Heart right ventricle (tissue), 16 donors: ENCODE data around the gene IL1R2. TPM values are rescaled to one million over a fixed set of nuclear protein-coding genes. Genes with fewer than 3 reads are reported as not detected.

ENCODE experiments used
- ATAC-seq, 8 donors: fragments of 200-7000 bp; cut with Tn5 transposase; one replicate each; pipeline ENCODE4 v1.9.1; 2020; ENCODE audit warnings: mild to moderate bottlenecking in 8 of 8, moderate library complexity in 8 of 8, moderate number of reproducible peaks in 1 of 8
- DNase-seq, 2 donors: peaks; one replicate each; pipeline ENCODE4 v3.0.0-alpha.2; 2020
- H3K27ac ChIP-seq, 10 donors: fragments of 200-600 bp; sonication (generic) in 2 of 10; one replicate each; pipeline versions ENCODE4 v1.5.0 to v1.8.0; 2020 to 2022; ENCODE audit warnings: mild to moderate bottlenecking in 3 of 10
- H3K27me3 ChIP-seq, 7 donors: fragments of 200-600 bp; one replicate each; pipeline ENCODE4 v1.8.0; 2021 to 2022; ENCODE audit warnings: mild to moderate bottlenecking in 2 of 7
- H3K36me3 ChIP-seq, 9 donors: fragments of 200-600 bp; sonication (generic) in 1 of 9; one replicate each; pipeline versions ENCODE4 v1.5.0 to v1.8.0; 2020 to 2022; ENCODE audit warnings: mild to moderate bottlenecking in 2 of 9
- H3K4me1 ChIP-seq, 9 donors: fragments of 200-600 bp; sonication (generic) in 1 of 9; one replicate each; pipeline versions ENCODE4 v1.5.0 to v1.8.0; 2020 to 2022; ENCODE audit warnings: mild to moderate bottlenecking in 4 of 9
- H3K4me3 ChIP-seq, 10 donors: fragments of 200-600 bp; sonication (generic) in 2 of 10; one replicate each; pipeline versions ENCODE4 v1.5.0 to v1.8.0; 2020 to 2022; ENCODE audit warnings: mild to moderate bottlenecking in 7 of 10, moderate library complexity in 2 of 10
- H3K9me3 ChIP-seq, 11 donors: fragments of 200-600 bp in 10 of 11; sonication (generic) in 2 of 11; one replicate each; pipeline versions ENCODE4 v1.5.0 to v1.8.0; 2013 to 2022; ENCODE audit warnings: mild to moderate bottlenecking in 2 of 11, control low read depth in 1 of 11, moderate library complexity in 1 of 11
- WGBS, 2 donors: extraction: QIAGEN DNeasy Blood & Tissue Kit; methylation state at CpG; one replicate each; pipeline ENCODE4 v1.1.7; 2013; ENCODE audit warnings: inconsistent platforms in 1 of 2; 5-methylcytosine and 5-hydroxymethylcytosine counted together
- intact Hi-C, 10 donors: fragments of 100-400 bp; cut with DNase I; formaldehyde crosslinking; loops; one replicate each; pipeline versions ENCODE4 v1.11.1 to v1.14.2; 2022
- polyA plus RNA-seq, 2 donors: library from polyadenylated mRNA; stranded (reverse); fragments of 200-250 nt; gene quantifications; one replicate each; pipeline ENCODE4 v1.2.3, GENCODE V29; 2013
- total RNA-seq, 10 donors: library from RNA; stranded (reverse); fragmentation: NEBNext Ultra II Directional in 3 of 10; extraction: Animal tissue kit (Norgen Biotek cat#: 25700) in 3 of 10; gene quantifications; one replicate each; pipeline versions ENCODE4 v1.2.1 to v1.2.4, GENCODE V29; 2021 to 2023
- TF ChIP-seq, protein P1 (sequence below), 9 donors: fragments of 200-600 bp; sonication (generic) in 2 of 9; IDR thresholded peaks; one replicate each; pipeline versions ENCODE4 v1.5.0 to v1.8.0; 2021 to 2022; ENCODE audit warnings: antibody characterized with exemption in 9 of 9, mild to moderate bottlenecking in 5 of 9, moderate library complexity in 1 of 9
- donor health status: Arrhythmogenic right ventricular cardiomyopathy.
- donor health status: ischemic (EF 13 %, LVEDD 7.1; RV severe dilation, severe dysfunction).
- donor health status: healthy with polysubstance abuse.
- donor health status: DM: no; HTN: yes; CAD: no.
- donor health status: DM: no; HTN: no; CAD: no.
- donor health status: ischemic (EF 25% LVEDD 6.9; RV normal size, moderate dysfunction).
- donor health status: ischemic (EF 25% LVEDD 5.7; RV mildly dilated, moderate dysfunction).
- donor health status: healthy.
- donor health status: DM: yes; HTN: yes; CAD: no.
- donor health status: Ischemic cardiomyopathy.
- donor health status: ischemic (EF 35%, LVEDD 5.7; RV mildly dilated, moderate dysfunction).
- donor health status: nonischemic (EF 11% LVEDD 7.7; RV severe dilation, severe dysfunction).
- donor health status: DM: yes; HTN: yes; CAD: no.
- donor health status: PGD.
- donor health status: ischemic (EF 29% LVEDD 5.4; RV normal size, mild dysfunction).
- donor health status: nonischemic (EF 23%, LVEDD 6.1; RV moderate dilation, normal function).

The IL1R2 gene
- total and polyA plus RNA-seq, 12 donors, result 0.34 to 9.4 (median 1.5) TPM; not detected in 2

DNA sequence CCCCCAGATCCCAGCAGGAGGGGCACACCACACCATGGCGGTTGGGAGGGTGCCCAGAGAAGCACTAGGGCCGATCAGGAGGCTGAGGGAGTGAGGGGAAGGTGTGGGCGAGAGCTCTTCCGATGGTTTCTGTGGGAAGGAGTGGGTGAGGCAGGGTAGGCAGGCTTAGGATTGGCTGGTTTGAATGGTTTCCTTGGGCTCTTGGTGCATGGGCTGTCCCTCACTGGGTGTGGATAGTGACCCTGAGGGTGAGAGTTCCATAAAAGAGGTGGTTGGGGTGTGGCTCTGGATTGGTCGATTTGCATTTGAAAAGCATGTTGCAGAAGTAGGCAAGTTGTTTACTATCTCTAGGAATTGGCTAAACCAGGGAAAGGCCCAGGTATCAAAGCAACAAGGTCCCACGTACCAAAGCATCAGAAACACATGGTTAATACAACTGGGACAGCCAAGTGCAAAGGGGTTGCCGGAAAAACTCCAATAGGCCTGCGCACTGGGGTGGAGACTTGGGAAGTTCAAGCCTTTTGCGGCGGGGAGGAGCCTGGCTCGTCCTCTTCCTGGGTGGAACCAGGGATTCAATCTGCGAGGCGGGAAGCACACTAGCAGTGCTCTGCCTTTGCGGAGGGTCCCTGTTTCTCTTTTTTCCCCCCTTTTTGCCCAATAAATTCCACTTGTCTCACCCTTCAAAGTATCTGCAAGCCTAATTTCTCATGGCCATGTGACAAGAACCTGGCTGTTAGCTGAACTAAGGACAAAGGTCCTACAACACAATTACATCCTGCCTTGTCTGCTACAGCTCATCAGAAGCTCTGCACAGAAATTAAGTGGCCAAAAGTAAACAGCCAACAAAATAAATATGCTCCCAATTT, 43.2 kb downstream of the IL1R2 start:
- Histone ChIP-seq H3K4me3 (no peak overlapping the region), H3K9me3 (peaks cover 0 to 3% (median 0%) of the 10 kb centered on the region in 11 donors), H3K27ac (peak overlapping the region in 7 of 10 donors; percentile 51 to 87 (median 66)), H3K4me1 (peaks cover 0 to 74% (median 27%) of the 10 kb centered on the region in 9 donors), H3K27me3 (peaks cover 0 to under 1% (median 0%) of the 10 kb centered on the region in 7 donors), H3K36me3 (no peaks in the 10 kb centered on the region)
- intact Hi-C loops, result no loop called here
- no peak for ATAC-seq
- TF ChIP-seq, protein P1, sequence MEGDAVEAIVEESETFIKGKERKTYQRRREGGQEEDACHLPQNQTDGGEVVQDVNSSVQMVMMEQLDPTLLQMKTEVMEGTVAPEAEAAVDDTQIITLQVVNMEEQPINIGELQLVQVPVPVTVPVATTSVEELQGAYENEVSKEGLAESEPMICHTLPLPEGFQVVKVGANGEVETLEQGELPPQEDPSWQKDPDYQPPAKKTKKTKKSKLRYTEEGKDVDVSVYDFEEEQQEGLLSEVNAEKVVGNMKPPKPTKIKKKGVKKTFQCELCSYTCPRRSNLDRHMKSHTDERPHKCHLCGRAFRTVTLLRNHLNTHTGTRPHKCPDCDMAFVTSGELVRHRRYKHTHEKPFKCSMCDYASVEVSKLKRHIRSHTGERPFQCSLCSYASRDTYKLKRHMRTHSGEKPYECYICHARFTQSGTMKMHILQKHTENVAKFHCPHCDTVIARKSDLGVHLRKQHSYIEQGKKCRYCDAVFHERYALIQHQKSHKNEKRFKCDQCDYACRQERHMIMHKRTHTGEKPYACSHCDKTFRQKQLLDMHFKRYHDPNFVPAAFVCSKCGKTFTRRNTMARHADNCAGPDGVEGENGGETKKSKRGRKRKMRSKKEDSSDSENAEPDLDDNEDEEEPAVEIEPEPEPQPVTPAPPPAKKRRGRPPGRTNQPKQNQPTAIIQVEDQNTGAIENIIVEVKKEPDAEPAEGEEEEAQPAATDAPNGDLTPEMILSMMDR (IDR thresholded peaks at IDR 0.05), result no peak
- no peak for DNase-seq
- 73 to 84% methylated on average over 14 of the region's 14 CpGs for WGBS, 2 donors

- no peak for DNase-seq
- Histone ChIP-seq H3K9me3 (no peaks in the 10 kb centered on the region), H3K27me3 (peaks cover 0 to 9% (median 0%) of the 10 kb centered on the region in 7 donors), H3K4me3 (peak overlapping the region in 1 of 10 donors; percentile 7), H3K4me1 (peaks cover 0 to 78% (median 25%) of the 10 kb centered on the region in 9 donors), H3K36me3 (no peaks in the 10 kb centered on the region), H3K27ac (peak overlapping the region; percentile 1 to 90 (median 66))
- intact Hi-C loops, result no loop called here
- TF ChIP-seq, protein P1 (IDR thresholded peaks at IDR 0.05), result no peak
- peak; percentile 46 to 82 (median 67) for ATAC-seq
- WGBS, 2 donors, result 34 to 46% methylated on average over 8 of the region's 8 CpGs
Measured at GRCh38 chr2:102037681-102038080, 45.9 kb downstream of the IL1R2 start.

GRCh38 chr2:102040229-102040628, 48.5 kb downstream of the IL1R2 start:
- TF ChIP-seq, protein P1 (IDR thresholded peaks at IDR 0.05), result no peak
- peaks cover 0 to 52% (median 15%) of the 10 kb centered on the region in 9 donors for H3K4me1 ChIP-seq
- 76 to 94% methylated on average over 3 of the region's 3 CpGs for WGBS, 2 donors
- no peaks in the 10 kb centered on the region for H3K9me3 ChIP-seq
- H3K4me3 ChIP-seq, result no peak overlapping the region
- H3K36me3 ChIP-seq, result no peaks in the 10 kb centered on the region
- H3K27ac ChIP-seq, result peak overlapping the region in 1 of 10 donors; percentile 66
- intact Hi-C loops, result no loop called here
- ATAC-seq (no peak), DNase-seq (no peak)
- peaks cover 0 to 9% (median 0%) of the 10 kb centered on the region in 7 donors for H3K27me3 ChIP-seq

- intact Hi-C loops, result no loop called here
- peak overlapping the region in 1 of 10 donors; percentile 66 for H3K27ac ChIP-seq
- ATAC-seq, result peak in 4 of 8 donors; percentile 43 to 81 (median 58)
- H3K4me3 ChIP-seq, result no peak overlapping the region
- TF ChIP-seq, protein P1 (IDR thresholded peaks at IDR 0.05), result no peak
- peaks cover 0 to 14% (median 3%) of the 10 kb centered on the region in 7 donors for H3K27me3 ChIP-seq
- H3K36me3 ChIP-seq, result no peaks in the 10 kb centered on the region
- no peaks in the 10 kb centered on the region for H3K9me3 ChIP-seq
- H3K4me1 ChIP-seq, result peaks cover 0 to 46% (median 17%) of the 10 kb centered on the region in 9 donors
- DNase-seq, result no peak
- WGBS, 2 donors, result 24 to 29% methylated on average over 2 of the region's 2 CpGs
Measured at GRCh38 chr2:102041351-102041750, 49.6 kb downstream of the IL1R2 start.
